ENCODE data around the gene ESYT2.
"Not testable (repeated sequence)": the region's sequence is repeated elsewhere in the genome, so short reads cannot be mapped to it uniquely, and the experiment has no call there.

The ESYT2 gene, protein sequence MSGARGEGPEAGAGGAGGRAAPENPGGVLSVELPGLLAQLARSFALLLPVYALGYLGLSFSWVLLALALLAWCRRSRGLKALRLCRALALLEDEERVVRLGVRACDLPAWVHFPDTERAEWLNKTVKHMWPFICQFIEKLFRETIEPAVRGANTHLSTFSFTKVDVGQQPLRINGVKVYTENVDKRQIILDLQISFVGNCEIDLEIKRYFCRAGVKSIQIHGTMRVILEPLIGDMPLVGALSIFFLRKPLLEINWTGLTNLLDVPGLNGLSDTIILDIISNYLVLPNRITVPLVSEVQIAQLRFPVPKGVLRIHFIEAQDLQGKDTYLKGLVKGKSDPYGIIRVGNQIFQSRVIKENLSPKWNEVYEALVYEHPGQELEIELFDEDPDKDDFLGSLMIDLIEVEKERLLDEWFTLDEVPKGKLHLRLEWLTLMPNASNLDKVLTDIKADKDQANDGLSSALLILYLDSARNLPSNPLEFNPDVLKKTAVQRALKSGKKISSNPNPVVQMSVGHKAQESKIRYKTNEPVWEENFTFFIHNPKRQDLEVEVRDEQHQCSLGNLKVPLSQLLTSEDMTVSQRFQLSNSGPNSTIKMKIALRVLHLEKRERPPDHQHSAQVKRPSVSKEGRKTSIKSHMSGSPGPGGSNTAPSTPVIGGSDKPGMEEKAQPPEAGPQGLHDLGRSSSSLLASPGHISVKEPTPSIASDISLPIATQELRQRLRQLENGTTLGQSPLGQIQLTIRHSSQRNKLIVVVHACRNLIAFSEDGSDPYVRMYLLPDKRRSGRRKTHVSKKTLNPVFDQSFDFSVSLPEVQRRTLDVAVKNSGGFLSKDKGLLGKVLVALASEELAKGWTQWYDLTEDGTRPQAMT

DNA sequence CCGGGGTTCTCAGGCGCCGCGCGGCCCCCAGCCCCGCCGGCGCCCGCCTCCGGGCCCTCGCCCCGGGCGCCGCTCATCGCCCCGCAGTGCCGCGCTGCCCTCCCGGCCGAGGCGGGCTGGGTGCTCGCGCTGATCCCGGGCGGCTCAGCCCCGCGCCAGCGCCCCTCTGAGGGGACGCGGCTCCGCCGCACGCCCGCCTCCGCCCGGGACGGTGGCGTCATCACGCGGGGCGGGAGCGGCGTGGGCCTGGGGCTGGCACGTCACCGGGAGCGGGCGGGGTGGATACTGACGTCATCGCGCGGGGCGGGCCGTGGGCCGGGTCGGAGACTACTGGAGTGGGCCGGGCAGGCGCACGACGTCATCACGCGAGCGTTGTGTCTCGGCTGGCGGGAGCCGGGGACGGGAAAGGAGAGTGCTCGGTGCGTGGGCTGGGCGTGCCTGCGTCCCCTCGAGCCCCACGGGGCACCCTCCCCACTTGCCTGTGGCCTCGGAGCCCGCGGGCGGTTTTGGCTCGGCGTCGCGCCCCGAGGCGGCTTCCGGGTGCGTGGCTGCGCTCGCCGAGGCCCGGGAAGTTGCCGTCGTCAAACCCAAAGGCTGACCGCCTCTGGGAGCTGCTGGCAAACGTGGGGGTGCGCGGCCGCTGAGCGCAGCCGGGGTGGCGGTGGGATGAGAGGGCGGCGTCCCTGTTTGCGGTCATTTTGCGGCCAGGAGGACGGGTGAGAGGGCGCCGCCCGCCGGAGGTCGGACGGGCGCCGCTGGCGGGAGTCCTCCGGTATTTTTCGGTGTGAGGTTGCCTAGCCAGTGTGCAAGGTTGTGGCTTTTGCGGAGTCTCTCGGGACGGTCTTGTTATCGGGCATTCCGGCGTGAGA is at the start of gene ESYT2:
Gene ESYT2, minus strand, starts transcription at position 168 of the 869 bp plus-strand sequence. Its CDS starts 91 bp downstream, at position 77.
- peak; percentile 100 for DNase-seq (ENCODE audit: low read depth)

DNA sequence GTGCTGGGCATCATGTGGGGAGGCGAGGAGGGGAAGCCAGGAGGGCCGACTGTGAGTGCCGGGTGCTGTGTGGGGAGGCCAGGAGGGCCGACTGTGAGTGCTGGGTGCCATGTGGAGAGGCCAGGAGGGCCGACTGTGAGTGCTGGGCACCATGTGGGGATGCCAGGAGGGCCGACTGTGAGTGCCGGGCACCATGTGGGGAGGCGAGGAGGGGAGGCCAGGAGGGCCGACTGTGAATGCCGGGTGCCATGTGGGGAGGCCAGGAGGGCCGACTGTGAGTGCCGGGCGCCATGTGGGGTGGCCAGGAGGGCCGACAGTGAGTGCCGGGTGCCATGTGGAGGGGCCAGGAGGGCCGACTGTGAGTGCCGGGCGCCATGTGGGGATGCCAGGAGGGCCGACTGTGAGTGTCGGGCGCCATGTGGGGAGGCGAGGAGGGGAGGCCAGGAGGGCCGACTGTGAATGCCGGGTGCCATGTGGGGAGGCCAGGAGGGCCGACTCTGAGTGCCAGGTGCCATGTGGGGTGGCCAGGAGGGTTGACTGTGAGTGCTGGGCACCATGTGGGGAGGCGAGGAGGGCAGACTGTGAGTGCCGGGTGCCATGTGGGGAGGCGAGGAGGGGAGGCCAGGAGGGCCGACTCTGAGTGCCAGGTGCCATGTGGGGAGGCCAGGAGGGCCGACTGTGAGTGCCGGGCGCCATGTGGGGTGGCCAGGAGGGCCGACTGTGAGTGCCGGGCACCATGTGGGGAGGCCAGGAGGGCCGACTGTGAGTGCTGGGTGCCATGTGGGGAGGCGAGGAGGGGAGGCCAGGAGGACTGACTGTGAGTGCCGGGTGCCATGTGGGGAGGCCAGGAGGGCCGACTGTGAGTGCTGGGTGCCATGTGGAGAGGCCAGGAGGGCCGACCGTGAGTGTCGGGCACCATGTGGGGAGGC is 49.1 kb upstream of the ESYT2 start:
- DNase-seq (ENCODE audit: low read depth): not testable (repeated sequence)

DNA sequence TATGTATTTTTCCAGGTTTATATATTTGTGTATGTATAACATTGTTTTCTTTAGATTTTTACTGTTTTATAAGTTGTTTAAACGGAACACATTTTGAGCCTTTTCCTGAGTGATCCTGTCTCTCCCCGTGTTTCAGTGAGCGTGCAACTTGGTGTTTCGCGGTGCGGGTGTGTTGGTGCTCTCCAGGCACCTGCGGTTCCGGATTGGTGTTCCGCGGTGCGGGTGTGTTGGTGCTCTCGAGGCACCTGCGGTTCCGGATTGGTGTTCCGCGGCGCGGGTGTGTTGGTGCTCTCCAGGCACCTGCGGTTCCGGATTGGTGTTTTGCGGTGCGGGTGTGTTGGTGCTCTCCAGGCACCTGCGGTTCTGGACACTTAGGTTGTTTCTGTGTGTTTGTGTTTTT is 47.7 kb upstream of the ESYT2 start:
- no peak for DNase-seq (ENCODE audit: low read depth)

DNA sequence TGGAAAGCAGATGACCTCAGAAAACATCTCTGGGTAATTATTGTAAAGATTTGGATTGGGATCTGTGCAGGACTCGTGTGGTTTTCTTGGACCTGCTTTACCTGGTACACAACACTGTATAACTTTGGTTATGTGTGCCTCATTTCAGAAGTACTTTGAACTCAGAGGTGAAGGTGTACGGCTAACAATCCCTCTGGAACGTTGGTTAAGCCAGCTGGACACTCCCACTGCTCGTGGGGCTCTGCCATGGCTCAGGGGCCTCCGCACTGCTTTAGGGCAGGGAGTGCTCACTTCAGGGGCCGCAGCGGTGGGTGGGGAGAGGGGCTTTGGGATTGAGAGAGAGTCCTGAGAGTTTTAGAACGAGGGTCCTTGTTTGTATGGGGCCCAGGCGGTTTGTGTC is 40.6 kb upstream of the ESYT2 start:
- DNase-seq (ENCODE audit: low read depth): no peak

DNA sequence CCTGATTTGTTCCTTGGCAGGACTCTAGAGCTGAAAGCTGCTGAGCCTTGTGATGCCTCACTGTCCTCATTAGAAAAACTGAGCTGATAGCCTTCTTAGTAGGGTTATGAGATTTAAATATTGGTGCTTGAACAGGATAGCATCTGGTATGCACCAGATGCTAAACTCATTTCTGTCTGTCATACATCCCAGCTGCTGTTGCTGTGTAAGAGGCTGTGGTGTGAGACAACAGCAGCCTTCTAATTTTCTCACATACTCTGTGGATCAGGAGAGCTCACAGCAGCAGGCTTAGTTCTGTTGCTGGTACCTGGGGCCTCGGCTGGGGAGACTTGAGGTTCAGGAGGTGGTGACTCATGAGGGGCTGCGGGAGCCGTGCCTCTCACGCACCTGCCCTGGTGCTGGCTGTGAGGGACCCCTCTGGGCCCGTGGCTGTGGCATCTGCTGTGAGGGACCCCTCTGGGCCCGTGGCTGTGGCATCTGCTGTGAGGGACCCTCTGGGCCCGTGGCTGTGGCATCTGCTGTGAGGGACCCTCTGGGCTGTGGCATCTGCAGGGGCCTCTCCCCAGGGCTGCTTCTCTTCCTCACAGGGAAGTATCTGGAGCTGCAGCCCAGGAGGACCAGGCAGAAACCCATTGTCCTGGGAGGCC is 39.6 kb upstream of the ESYT2 start:
- DNase-seq (ENCODE audit: low read depth): no peak

DNA sequence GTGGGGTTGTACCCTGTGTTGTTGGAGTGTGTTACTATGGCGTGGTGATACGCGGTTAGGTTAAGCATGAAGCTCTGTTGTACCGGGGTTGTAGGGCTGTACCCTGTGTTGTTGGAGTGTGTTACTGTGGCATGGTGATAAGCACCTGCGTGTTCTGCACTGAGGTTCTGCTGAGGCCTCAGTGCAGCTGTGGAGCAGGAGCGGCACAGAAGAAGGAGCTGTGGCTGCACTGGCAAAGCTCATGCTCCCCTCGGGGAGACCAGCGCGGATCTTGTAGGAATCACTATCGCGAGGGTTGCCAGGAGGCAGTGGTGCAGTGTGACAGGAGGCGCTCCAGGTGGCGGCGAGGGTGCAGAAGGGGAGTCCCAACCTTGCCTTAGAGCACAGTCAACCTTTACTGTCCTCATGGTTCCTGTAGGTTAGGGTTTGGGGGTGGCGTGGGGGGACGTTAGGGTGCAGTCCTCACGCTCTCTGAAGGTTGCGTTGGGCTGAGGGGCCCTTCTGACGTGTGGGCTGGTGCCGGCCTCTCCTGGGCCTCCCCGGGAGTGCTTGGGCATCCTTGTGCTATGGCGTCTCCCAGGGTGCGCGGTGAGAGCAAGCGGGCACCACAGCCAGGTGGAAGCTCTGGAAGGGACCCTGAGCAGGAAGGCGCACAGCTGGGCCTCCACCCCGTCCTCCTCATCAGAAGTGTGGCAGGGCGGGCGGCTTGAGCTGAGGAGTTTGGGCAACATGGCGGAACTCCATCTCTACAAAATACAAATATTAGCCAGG is 38.1 kb upstream of the ESYT2 start:
- DNase-seq (ENCODE audit: low read depth): no peak

DNA sequence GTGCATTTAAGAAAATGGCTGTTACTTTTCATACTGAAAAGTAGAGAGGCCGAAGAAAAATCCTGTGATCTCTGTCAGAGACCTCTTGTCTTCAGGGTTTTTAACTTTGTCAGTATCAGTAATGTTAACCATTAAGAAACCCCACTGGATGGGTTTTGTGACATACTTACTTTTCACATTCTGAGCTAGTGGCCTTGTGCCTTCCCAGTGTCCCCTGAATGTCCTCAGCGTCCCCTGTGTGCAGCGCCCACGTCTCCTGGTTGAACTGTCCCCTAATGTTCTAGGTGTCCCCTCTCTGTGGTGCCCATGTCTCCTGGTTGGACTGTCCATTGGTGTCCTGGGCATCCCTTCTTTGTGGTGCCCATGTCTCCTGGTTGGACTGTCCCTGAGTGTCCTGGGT is 36.7 kb upstream of the ESYT2 start:
- no peak for DNase-seq (ENCODE audit: low read depth)

DNA sequence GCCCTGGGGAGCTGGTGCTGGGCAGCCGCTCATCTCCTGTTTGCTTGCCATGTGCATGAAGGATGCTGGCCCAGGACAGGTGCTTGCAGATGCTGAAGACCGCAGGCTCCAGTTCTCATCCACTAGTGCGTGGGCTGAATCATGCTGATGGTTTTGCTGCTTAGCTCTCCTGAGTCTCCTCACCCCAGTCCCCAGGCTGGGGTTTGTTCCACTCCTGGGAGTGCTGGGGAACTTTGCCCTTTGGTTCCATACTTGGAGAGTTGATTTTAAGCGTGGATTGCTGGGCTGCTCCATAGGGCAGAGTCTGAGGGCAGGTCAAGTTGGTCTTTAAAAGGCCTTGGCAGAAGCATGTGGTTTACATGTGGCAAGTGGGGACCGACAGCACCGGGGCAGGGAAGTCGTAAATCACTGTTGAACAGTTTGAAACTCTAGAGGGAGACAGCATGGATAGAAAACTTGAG is 36.2 kb upstream of the ESYT2 start:
- no peak for DNase-seq (ENCODE audit: low read depth)

DNA sequence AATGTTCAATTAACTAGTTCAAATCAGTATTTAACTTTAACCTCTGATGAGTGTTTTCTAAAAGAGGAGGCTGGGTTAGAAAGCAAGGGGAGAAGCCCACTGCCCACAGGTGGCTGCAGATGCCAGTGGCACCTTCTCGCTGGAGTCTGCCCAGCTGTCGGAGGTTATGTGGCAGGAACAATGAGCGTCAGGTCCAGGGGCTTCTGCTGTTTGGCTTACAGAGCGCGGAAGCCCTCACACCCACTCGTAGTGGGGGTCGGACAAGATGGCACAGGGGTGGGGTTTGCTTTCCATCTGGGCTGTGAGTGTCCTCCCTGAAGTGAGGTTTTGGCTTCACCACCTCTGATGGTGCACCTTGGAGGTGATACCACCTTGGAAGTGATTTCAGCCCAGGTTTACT is 35.5 kb upstream of the ESYT2 start:
- DNase-seq (ENCODE audit: low read depth): no peak

DNA sequence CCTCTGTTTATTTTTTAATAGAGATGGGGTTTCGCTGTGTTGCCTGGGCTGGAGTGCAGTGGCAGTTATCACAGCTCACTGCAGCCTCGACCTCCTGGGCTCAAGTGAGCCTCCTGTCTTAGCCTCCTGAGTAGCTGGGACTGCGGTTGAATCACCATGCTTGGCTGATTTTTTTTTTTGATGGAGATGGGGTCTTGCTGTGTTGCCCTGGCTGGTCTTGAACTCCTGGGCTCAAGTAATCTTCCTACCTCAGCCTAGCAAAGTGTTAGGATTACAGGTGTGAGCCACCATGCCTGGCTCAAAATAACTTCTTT is 35.2 kb upstream of the ESYT2 start:
- no peak for DNase-seq (ENCODE audit: low read depth)

DNA sequence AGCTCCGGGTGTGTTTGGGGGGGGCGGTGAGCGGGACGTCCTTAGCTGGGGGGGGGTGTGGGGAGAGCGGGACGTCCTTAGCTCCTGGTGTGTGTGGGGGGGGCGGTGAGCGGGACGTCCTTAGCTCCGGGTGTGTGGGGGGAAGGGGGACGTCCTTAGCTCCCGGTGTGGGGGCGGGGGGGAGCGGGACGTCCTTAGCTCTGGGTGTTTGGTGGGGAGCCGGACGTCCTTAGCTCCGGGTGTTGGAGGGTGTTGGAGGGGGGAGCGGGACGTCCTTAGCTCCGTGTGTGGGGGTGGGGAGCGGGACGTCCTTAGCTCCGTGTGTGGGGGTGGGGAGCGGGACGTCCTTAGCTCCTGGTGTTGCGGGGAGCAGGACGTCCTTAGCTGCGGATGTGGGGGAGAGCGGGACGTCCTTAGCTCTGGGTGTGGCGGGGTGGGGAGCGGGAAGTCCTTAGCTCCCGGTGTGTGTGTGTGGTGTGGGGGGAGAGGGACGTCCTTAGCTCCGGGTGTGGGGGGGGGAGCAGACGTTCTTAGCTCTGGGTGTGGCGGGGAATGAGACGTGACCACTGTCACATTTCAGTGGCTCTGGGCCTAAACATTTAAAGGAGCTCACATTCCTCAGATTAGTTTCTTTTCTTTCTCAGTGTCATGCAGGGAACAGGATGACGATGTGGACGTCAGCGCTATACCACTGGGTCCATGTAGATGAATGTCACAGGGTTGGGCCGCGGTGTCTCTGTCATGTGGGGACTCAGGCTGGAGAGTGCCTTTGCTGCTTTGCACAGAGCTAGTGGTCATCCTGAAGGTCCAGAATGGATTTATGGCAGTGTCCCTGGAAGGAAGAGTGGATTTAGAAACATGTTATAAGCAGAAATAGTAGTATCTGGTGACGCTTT is 34.5 kb upstream of the ESYT2 start:
- no peak for DNase-seq (ENCODE audit: low read depth)

DNA sequence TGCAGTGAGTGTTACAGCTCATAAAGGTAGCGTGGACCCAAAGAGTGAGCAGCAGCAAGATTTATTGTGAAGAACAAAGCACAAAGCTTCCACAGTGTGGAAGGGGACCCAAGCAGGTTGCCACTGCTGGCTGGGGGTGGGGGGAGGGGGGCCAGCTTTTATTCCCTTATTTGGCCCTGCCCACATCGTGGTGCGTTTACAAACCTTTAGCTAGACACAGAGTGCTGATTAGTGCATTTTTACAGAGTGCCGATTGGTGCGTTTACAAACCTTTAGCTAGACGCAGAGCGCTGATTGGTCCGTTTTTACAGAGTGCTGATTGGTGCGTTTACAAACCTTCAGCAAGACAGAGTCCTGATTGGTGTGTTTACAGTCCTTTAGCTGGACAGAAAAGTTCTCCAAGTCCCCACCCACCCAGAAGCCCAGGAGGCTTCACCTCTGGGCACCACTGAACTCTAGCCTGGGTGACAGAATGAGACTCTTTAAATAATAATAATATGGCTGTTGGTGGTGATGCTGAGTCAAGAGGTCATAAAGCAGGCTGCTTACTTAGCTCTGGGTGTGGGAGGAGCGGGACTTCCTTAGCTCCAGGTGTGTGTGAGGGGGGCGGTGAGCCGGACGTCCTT is 33.8 kb upstream of the ESYT2 start:
- not testable (repeated sequence) for DNase-seq (ENCODE audit: low read depth)

DNA sequence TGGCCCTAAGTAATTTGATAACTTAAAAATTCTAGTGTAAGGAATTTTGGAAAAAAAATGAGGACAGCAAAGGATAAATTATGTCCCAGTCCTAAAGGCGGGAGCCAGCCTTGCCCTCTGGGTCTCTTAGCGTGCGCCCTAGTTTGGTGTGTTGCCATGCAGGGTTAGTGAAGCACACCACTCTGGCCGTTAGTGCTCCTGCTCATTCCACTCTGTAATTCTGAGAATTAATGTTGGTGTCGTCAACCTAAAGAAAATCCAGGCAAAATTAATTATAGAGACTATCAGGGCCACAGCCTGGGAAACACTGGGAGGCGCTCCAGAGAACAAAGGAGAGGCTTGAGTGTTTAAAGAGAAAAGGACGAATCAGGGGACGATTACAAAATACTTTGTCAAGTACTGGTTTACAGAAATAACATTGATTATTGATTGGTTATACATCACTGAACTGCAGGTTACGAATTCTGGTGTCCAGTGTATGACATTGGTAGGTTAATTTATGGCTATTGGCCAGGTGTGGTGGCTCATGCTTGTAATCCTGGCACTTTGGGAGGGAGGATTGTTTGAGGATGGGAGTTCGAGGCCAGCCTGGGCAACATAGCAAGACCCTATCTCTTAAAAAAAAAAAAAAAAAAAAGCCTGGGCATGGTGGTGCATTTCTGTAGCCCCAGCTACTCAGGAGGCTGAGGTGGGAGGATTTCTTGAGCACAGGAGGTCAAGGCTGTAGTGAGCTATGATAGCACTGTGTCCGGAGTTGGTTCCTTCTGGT is 32.8 kb upstream of the ESYT2 start:
- DNase-seq (ENCODE audit: low read depth): no peak

DNA sequence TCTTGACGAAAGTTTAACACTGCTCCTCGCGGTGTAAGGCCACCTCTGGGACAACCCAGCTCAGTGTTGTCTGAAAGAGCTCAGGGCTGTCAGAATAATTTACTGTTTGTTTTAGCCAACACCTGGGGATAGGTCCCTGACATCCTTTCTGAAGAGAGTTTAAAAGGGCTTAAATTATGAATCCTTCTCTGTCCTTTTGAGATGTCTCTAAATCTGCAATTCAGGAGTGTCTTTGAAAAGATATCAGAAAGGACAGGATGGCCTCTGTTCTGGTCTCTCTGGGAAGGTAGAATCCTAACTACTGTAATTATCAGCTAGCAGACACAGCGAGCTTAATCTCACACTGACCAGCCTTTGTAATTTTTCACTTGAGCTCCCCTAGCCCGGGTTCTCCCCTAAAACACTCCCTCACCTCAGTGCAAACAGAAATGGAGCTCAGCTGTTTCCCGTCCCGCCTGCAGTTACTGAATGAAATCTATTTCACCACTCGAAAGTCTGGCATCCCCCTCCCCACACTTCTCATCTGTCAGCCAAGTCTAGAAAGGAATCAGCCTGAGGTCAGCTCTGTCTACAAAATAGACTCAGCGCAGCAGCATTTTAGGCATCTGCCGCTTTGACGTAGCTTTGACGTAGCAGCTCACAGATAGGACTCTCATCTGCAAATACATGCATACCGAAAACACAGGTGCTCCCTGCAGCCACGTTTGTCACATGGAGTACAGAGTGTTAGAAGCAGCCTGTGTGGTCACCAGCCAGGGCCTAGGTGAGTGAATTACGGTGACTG is 31.9 kb upstream of the ESYT2 start:
- DNase-seq (ENCODE audit: low read depth): no peak

DNA sequence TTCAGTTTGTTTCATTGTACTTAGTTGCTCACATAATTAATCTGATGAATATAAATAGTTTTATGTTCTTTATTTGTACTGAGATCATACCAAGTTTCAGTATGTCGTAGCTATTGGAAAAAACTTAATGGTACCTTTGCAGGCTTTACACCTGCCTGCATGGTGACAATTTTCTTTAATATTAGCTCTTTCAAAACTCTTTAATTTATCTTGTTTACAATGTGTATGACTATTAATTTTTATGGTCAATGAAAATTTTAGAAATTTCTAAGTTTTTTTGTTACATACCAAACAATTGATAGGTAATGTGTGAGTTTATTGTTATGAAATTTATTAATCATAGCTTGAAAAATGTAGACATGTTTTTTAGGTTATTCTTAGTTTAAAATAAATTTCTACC is 31.1 kb upstream of the ESYT2 start:
- no peak for DNase-seq (ENCODE audit: low read depth)

DNA sequence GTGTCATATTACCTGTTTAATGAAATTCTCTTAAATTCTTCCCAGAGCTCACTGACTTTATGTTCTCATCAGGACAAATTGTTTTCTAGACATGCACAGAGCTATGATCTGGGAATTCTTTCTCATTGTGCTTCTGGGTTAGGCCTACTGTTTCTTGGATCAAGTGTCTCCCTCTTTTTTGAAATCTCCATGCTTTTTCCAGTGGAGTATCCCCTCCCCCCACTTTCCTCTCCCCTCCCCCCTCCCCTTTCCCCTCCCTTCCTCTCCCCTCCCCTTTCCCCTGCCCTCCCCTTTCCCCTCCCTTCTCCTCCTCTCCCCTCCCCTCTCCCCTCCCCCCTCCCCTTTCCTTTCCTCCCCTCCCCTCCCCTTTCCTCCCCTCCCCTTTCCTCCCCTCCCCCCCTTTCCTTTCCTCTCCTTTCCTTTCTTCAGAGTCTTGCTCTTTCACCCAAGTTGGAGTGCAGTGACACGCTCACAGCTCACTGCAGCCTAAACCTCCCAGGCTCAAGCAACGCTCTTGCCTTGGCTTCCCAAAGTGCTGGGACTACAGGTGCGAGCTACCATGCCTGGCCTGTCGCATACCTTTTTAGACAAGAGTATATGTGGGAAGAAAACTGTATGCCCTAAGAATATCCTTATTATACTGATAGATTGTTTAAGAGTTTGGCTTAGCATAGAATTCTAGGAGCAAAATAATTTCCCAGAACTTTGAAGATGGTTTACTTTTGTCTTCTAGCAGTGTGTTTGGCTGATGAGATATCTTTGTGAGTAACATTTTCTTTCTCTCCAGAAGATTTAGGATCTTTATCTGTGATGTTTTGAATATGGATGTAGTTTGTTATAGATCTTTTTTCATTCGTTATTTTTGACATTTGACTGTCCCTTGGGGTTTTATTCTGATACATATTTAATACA is 29.5 kb upstream of the ESYT2 start:
- DNase-seq (ENCODE audit: low read depth): no peak

All from stimulated activated CD8-positive, alpha-beta memory T cell treated with anti-CD3 and anti-CD28 coated beads, Interleukin-12 subunit alpha, Interleukin-12 subunit beta, amount 100 ng/mL, for 1 hour (primary cell).